Adrenal gland (tissue), 12 donors: Measurements from ENCODE around the gene DLG2. TPM values are rescaled to one million over a fixed set of nuclear protein-coding genes. Genes with fewer than 3 reads are reported as not detected.

Source experiments
- DNase-seq, 7 donors: peaks; one replicate each; pipeline ENCODE4 v3.0.0-alpha.2; 2019 to 2020
- H3K27ac ChIP-seq, 5 donors: fragments of 200-600 bp; sonication (generic) in 4 of 5; 1 replicate in 3 of 5; 2 replicates in 2 of 5; pipeline versions ENCODE4 v1.5.1 to v1.8.0; 2016 to 2020; ENCODE audit warnings: mild to moderate bottlenecking in 1 of 5
- H3K27me3 ChIP-seq: fragments of 200-600 bp; 2 replicates; pipeline ENCODE4 v1.8.0; 2021
- H3K36me3 ChIP-seq, 2 donors: fragments of 200-600 bp; replicated peaks in 1 of 2; 1 replicate in 1 of 2; 2 replicates in 1 of 2; pipeline versions ENCODE4 v1.5.1 to v1.8.0; 2018 to 2022
- H3K4me1 ChIP-seq, 2 donors: fragments of 200-600 bp; replicated peaks in 1 of 2; 1 replicate in 1 of 2; 2 replicates in 1 of 2; pipeline versions ENCODE4 v1.5.1 to v1.8.0; 2018 to 2021
- H3K4me3 ChIP-seq, 4 donors: fragments of 200-600 bp; sonication (generic) in 3 of 4; one replicate each; pipeline ENCODE4 v1.5.1; 2016 to 2018
- H3K9me3 ChIP-seq, 3 donors: fragments of 200-600 bp; sonication (generic) in 1 of 3; replicated peaks in 1 of 3; 1 replicate in 2 of 3; 2 replicates in 1 of 3; pipeline versions ENCODE4 v1.5.1 to v1.8.0; 2016 to 2021
- CTCF ChIP-seq, 6 experiments: fragments of 450-650 bp in 4 of 6; fragments of 200-600 bp in 2 of 6; sonication (generic) in 1 of 6; IDR thresholded peaks; 1 replicate in 5 of 6; 2 replicates in 1 of 6; pipeline versions ENCODE4 v1.5.1 to v1.8.0; 2016 to 2021; ENCODE audit warnings: antibody characterized with exemption in 6 of 6, mild to moderate bottlenecking in 2 of 6, moderate library complexity in 1 of 6
- POLR2A ChIP-seq, 2 donors: fragments of 450-650 bp; IDR thresholded peaks; one replicate each; pipeline ENCODE4 v1.6.1; 2017; ENCODE audit warnings: antibody characterized with exemption in 2 of 2, mild to moderate bottlenecking in 2 of 2, moderate library complexity in 1 of 2
- WGBS, 4 donors: extraction: QIAGEN DNeasy Blood & Tissue Kit in 2 of 4; methylation state at CpG; one replicate each; pipeline versions ENCODE4 v1.1.5 to v1.1.7; 2013 to 2017; 5-methylcytosine and 5-hydroxymethylcytosine counted together
- intact Hi-C, 2 donors: fragments of 100-400 bp; cut with DNase I; formaldehyde crosslinking; loops; one replicate each; pipeline versions ENCODE4 v1.14.1 to v1.15.0; 2022 to 2023
- polyA plus RNA-seq, 3 donors: library from polyadenylated mRNA; stranded (reverse); fragments of 200-250 nt in 2 of 3; fragments of 350-450 nt in 1 of 3; fragmentation: Illumina TruSeq in 1 of 3; extraction: RNeasy Lipid Tissue Mini Kit (QIAGEN cat#74804) in 1 of 3; gene quantifications; one replicate each; pipeline ENCODE4 v1.2.3, GENCODE V29; 2013 to 2014
- total RNA-seq, 9 donors: library from RNA; depleted of rRNA in 4 of 9; stranded (reverse); fragments of >200 nt in 4 of 9; fragments of 120-200 nt in 1 of 9; fragmentation: NEBNext Ultra II Directional in 1 of 9; extraction: Animal tissue kit (Norgen Biotek cat#: 25700) in 1 of 9; gene quantifications; one replicate each; pipeline versions ENCODE4 v1.1.0 to v1.2.4, GENCODE V29; 2013 to 2023
- donor health status: healthy with polysubstance abuse.
- donor health status: Bipolar disorder and iron deficiency.
- donor health status: DM: yes; HTN: yes; CAD: no.
- donor health status: DM: no; HTN: no; CAD: no.
- donor health status: DM: no; HTN: no; CAD: no.
- donor health status: DM: yes; HTN: yes; CAD: no.

DLG2 gene
- total and polyA plus RNA-seq, 12 donors = 8.3 to 101 (median 37.5) TPM

DNA sequence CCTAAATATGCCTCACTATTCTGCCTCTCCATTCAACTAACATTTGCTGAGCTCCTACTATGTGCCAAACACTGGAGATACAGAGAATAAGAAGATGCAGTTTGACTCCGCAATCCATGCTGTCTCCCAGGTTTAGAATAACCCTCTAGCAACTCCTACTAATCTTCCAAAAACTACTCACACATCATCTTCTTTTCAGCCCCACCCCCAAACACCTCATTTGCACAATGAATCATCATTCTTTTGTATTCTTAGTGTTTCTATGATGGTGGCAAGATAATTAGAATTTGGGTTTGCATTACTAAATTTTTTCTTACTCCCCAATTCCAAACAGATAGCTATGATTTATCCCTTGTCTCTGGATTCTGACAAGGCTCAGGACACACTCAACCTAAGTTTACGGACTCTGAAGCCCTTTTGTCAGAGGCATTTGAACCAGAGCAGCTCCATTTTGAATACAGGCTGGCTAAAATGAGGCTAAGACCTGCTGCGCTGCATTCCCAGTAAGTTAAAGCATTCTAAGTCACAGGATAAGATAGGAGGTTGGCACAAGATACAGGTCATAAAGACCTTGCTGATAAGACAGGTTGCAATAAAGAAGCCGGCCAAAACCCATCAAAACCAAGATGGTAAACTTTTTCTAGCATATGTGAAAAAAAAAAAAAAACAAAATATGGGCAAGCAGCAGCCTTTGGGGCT is 1038.9 kb downstream of the DLG2 start:
- no peaks in the 10 kb centered on the region for H3K27me3 ChIP-seq
- intact Hi-C loops = no loop called here
- no peak overlapping the region for H3K27ac ChIP-seq
- no peaks in the 10 kb centered on the region for H3K36me3 ChIP-seq
- no peak for TF ChIP-seq CTCF (IDR thresholded peaks at IDR 0.05)
- TF ChIP-seq POLR2A (IDR thresholded peaks at IDR 0.05) = no peak
- H3K4me3 ChIP-seq = no peak overlapping the region
- no peak for DNase-seq
- H3K9me3 ChIP-seq = no peaks in the 10 kb centered on the region
- WGBS, 4 donors = 54 to 62% (median 58%) methylated on average over 4 of the region's 4 CpGs
- no peaks in the 10 kb centered on the region for H3K4me1 ChIP-seq

GRCh38 chr11:84583106-84583505 is 1044.0 kb downstream of the DLG2 start:
- H3K4me1 ChIP-seq = no peaks in the 10 kb centered on the region
- no peaks in the 10 kb centered on the region for H3K27me3 ChIP-seq
- DNase-seq = no peak
- H3K9me3 ChIP-seq = no peaks in the 10 kb centered on the region
- no peak overlapping the region for H3K27ac ChIP-seq
- no peak overlapping the region for H3K4me3 ChIP-seq
- intact Hi-C loops = no loop called here
- H3K36me3 ChIP-seq = no peaks in the 10 kb centered on the region
- TF ChIP-seq CTCF (IDR thresholded peaks at IDR 0.05) (no peak), POLR2A (IDR thresholded peaks at IDR 0.05) (no peak)
- 77 to 93% (median 82%) methylated on average over 1 of the region's 1 CpG for WGBS, 4 donors

GRCh38 chr11:84581083-84581482 is 1046.1 kb downstream of the DLG2 start:
- Histone ChIP-seq H3K4me3 (no peak overlapping the region), H3K9me3 (no peaks in the 10 kb centered on the region), H3K27ac (no peak overlapping the region), H3K36me3 (no peaks in the 10 kb centered on the region), H3K27me3 (no peaks in the 10 kb centered on the region), H3K4me1 (no peaks in the 10 kb centered on the region)
- WGBS, 4 donors = 67 to 73% (median 69%) methylated on average over 3 of the region's 3 CpGs
- TF ChIP-seq CTCF (IDR thresholded peaks at IDR 0.05) (no peak), POLR2A (IDR thresholded peaks at IDR 0.05) (no peak)
- intact Hi-C loops = no loop called here
- no peak for DNase-seq

DNA sequence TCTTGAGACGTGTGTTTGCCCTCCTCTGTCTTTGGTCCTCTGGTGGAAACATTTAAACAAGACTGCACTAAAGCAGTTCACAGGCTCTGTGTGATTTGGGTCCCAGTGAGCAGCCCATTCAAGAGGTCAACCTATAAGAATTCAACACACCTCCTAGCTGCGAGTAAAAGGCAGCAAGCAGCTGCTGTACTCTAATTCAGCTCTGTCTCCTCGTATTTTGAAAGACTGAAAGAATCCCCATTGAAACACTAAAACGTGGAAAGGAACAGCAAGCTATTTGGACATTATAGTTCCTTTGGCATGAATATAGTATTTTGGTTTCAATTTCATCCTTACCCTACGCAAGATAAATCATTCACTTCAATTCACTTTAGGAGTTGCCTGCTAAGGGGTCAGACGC is 1046.7 kb downstream of the DLG2 start:
- H3K9me3 ChIP-seq = no peaks in the 10 kb centered on the region
- WGBS, 4 donors = 78 to 84% (median 81%) methylated on average over 6 of the region's 6 CpGs
- no peak for TF ChIP-seq CTCF (IDR thresholded peaks at IDR 0.05)
- no peak for TF ChIP-seq POLR2A (IDR thresholded peaks at IDR 0.05)
- intact Hi-C loops = no loop called here
- no peak for DNase-seq
- H3K27ac ChIP-seq = no peak overlapping the region
- no peaks in the 10 kb centered on the region for H3K4me1 ChIP-seq
- H3K27me3 ChIP-seq = no peaks in the 10 kb centered on the region
- H3K36me3 ChIP-seq = no peaks in the 10 kb centered on the region
- H3K4me3 ChIP-seq = no peak overlapping the region
